ENCODE measurements around the gene CLDN8.

GRCh38 chr21:30211071-30211470 is 4.8 kb downstream of the CLDN8 start:
- TF ChIP-seq PML (IDR thresholded peaks at IDR 0.05; ENCODE audit: low read length) (no peak), SP1 (CRISPR knock-in tag; IDR thresholded peaks at IDR 0.05) (no peak), FOXJ3 (CRISPR knock-in tag; IDR thresholded peaks at IDR 0.05) (no peak), SPI1 (IDR thresholded peaks at IDR 0.05; ENCODE audit: borderline replicate concordance, low read depth, low read length) (no peak), CTCF (IDR thresholded peaks at IDR 0.05 in 2 of 3, conservative IDR thresholded peaks at IDR 0.05 in 1 of 3; ENCODE audit: insufficient read depth in 2 of 3, low read depth in 1 of 3, low read length in 3 of 3) (no peak), PPARD (CRISPR knock-in tag; IDR thresholded peaks at IDR 0.05) (no peak), PCBP1 (IDR thresholded peaks at IDR 0.05; ENCODE audit: low read depth, low read length, poor library complexity, severe bottlenecking) (no peak), ZNF175 (CRISPR knock-in tag; IDR thresholded peaks at IDR 0.05; ENCODE audit: low read depth) (no peak), MAZ (CRISPR knock-in tag; conservative IDR thresholded peaks at IDR 0.05 in 1 of 2, IDR thresholded peaks at IDR 0.05 in 1 of 2) (no peak), USF1 (CRISPR knock-in tag; IDR thresholded peaks at IDR 0.05) (no peak), ZNF655 (CRISPR knock-in tag; IDR thresholded peaks at IDR 0.05) (no peak)
- TF ChIP-seq, protein P1, sequence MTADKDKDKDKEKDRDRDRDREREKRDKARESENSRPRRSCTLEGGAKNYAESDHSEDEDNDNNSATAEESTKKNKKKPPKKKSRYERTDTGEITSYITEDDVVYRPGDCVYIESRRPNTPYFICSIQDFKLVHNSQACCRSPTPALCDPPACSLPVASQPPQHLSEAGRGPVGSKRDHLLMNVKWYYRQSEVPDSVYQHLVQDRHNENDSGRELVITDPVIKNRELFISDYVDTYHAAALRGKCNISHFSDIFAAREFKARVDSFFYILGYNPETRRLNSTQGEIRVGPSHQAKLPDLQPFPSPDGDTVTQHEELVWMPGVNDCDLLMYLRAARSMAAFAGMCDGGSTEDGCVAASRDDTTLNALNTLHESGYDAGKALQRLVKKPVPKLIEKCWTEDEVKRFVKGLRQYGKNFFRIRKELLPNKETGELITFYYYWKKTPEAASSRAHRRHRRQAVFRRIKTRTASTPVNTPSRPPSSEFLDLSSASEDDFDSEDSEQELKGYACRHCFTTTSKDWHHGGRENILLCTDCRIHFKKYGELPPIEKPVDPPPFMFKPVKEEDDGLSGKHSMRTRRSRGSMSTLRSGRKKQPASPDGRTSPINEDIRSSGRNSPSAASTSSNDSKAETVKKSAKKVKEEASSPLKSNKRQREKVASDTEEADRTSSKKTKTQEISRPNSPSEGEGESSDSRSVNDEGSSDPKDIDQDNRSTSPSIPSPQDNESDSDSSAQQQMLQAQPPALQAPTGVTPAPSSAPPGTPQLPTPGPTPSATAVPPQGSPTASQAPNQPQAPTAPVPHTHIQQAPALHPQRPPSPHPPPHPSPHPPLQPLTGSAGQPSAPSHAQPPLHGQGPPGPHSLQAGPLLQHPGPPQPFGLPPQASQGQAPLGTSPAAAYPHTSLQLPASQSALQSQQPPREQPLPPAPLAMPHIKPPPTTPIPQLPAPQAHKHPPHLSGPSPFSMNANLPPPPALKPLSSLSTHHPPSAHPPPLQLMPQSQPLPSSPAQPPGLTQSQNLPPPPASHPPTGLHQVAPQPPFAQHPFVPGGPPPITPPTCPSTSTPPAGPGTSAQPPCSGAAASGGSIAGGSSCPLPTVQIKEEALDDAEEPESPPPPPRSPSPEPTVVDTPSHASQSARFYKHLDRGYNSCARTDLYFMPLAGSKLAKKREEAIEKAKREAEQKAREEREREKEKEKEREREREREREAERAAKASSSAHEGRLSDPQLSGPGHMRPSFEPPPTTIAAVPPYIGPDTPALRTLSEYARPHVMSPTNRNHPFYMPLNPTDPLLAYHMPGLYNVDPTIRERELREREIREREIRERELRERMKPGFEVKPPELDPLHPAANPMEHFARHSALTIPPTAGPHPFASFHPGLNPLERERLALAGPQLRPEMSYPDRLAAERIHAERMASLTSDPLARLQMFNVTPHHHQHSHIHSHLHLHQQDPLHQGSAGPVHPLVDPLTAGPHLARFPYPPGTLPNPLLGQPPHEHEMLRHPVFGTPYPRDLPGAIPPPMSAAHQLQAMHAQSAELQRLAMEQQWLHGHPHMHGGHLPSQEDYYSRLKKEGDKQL (CRISPR knock-in tag; IDR thresholded peaks at IDR 0.05; ENCODE audit: borderline replicate concordance) = no peak
